BJ (cell line): ENCODE results near the gene SPTB. TPM values are rescaled to one million over a fixed set of nuclear protein-coding genes. Genes with fewer than 3 reads are reported as not detected.

Experiments
- CTCF ChIA-PET: fragments of 350-600 bp; formaldehyde crosslinking; extraction: SDS; loops from one replicate; lab custom pipeline; 2021; ENCODE audit warnings: antibody characterized with exemption, inconsistent platforms; lab: Yijun Ruan, JAX
- POLR2A ChIA-PET: fragments of 300-600 bp; sonication (Branson Sonifier 250); formaldehyde crosslinking; extraction: SDS; loops from one replicate; lab custom pipeline; 2021; ENCODE audit warnings: antibody characterized with exemption; lab: Charles Lee
- DNase-seq: peaks from one replicate; pipeline ENCODE4 v3.0.0-alpha.2; 2011; ENCODE audit warnings: low read depth
- H3K27me3 ChIP-seq: 2 replicates; pipeline ENCODE4 v1.6.0; 2011; ENCODE audit warnings: low read length; ENCODE audit not compliant: control insufficient read depth, insufficient read depth
- H3K36me3 ChIP-seq: 2 replicates; pipeline ENCODE4 v1.5.1; 2011; ENCODE audit warnings: low read length; ENCODE audit not compliant: control insufficient read depth, insufficient read depth
- H3K4me3 ChIP-seq: 2 replicates; pipeline ENCODE4 v1.5.1; 2011; ENCODE audit warnings: low read depth, mild to moderate bottlenecking, control low read depth, low read length
- polyA plus RNA-seq: library from polyadenylated mRNA; depleted of rRNA; stranded (reverse); fragments of >200 nt; gene quantifications from 2 replicates; pipeline ENCODE4 v1.2.3, GENCODE V29; 2011
- TF ChIP-seq, protein P1 (sequence below): IDR thresholded peaks from 2 replicates; pipeline ENCODE4 v1.5.1; 2011; ENCODE audit warnings: low read depth, mild to moderate bottlenecking, control low read depth, inconsistent platforms, low read length, moderate library complexity; ENCODE audit not compliant: insufficient read depth

SPTB gene
- polyA plus RNA-seq, 1 experiment: 0.02 TPM

GRCh38 chr14:64821651-64822050, 58.1 kb downstream of the SPTB start:
- ChIA-PET POLR2A (no interaction called here), CTCF (interaction anchor here (6.4 kb wide), 1 partner anchor 68 kb away, joined by 131 read pairs; no protein-coding TSS in a partner anchor)
- TF ChIP-seq, protein P1, sequence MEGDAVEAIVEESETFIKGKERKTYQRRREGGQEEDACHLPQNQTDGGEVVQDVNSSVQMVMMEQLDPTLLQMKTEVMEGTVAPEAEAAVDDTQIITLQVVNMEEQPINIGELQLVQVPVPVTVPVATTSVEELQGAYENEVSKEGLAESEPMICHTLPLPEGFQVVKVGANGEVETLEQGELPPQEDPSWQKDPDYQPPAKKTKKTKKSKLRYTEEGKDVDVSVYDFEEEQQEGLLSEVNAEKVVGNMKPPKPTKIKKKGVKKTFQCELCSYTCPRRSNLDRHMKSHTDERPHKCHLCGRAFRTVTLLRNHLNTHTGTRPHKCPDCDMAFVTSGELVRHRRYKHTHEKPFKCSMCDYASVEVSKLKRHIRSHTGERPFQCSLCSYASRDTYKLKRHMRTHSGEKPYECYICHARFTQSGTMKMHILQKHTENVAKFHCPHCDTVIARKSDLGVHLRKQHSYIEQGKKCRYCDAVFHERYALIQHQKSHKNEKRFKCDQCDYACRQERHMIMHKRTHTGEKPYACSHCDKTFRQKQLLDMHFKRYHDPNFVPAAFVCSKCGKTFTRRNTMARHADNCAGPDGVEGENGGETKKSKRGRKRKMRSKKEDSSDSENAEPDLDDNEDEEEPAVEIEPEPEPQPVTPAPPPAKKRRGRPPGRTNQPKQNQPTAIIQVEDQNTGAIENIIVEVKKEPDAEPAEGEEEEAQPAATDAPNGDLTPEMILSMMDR: no peak
- H3K27me3 ChIP-seq: peaks cover 1% of the 10 kb centered on the region; the same call in 1 of the 2 replicates
- H3K36me3 ChIP-seq: no peaks in the 10 kb centered on the region
- no peak overlapping the region for H3K4me3 ChIP-seq
- DNase-seq: no peak

- Histone ChIP-seq H3K36me3 (no peaks in the 10 kb centered on the region), H3K27me3 (peaks cover 1% of the 10 kb centered on the region; the same call in 1 of the 2 replicates), H3K4me3 (no peak overlapping the region)
- POLR2A ChIA-PET: no interaction called here
- no peak for DNase-seq
- CTCF ChIA-PET: interaction anchor here (1.0 to 1.7 kb wide), 3 partner anchors 38 to 119 kb away, joined by 3 to 9 read pairs (median 3); no protein-coding TSS in a partner anchor
- TF ChIP-seq, protein P1: no peak
Observed at GRCh38 chr14:64818151-64818550, 61.6 kb downstream of the SPTB start.

DNA sequence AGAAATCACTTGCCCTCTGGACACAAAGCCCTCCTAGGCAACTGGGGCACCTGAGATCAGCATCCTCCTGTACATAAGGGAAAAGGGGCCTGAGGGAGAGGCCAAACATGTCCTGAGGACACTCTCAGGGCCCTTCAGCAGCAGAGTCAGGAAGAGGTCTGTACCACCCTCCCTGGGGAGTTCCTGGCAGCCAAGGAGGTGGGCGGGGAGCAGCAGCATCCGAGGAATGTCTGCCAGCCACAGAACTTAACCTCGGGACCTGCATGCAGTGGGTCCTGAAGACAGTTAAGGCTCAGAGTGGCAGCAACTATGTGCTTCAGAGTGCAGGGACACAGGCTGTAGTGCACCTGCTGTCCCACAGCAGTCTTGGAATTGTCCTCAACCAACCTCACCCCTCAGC, 62.1 kb downstream of the SPTB start:
- no peak for DNase-seq
- CTCF ChIA-PET: interaction anchor here (1.0 to 1.7 kb wide), 4 partner anchors 10 to 119 kb away, joined by 3 to 9 read pairs (median 6); no protein-coding TSS in a partner anchor
- TF ChIP-seq, protein P1: no peak
- Histone ChIP-seq H3K27me3 (peaks cover 1% of the 10 kb centered on the region; the same call in 1 of the 2 replicates), H3K4me3 (no peak overlapping the region), H3K36me3 (no peaks in the 10 kb centered on the region)
- POLR2A ChIA-PET: no interaction called here

DNA sequence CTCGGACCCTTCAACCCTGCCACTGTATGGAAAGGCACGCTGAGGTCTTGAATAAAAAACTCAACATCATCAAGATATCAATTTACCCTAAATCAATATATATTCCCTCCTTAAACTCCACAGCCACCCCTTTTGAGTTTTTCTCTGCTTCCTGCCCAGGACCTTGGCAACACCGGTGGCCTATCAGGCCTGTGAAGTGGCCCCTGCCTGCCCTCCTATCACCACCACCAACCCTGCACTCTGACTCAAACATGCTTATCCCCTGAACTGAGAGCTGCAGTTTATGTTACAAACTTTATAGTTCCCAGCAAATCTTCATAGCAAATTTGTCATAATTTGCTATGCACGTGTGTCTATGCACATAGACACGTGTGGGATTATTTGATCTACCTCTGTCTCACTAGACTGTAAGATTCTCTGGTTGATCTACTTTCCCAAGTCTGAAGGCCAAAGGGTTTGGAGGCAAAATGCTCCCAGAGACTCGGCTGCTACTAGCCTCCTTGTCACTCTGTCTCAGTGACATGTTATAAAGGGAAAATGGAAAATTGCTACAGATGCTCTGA, 63.4 kb downstream of the SPTB start:
- H3K36me3 ChIP-seq: no peaks in the 10 kb centered on the region
- POLR2A ChIA-PET: no interaction called here
- TF ChIP-seq, protein P1: no peak
- no peak overlapping the region for H3K4me3 ChIP-seq
- H3K27me3 ChIP-seq: peaks cover 1% of the 10 kb centered on the region; the same call in 1 of the 2 replicates
- CTCF ChIA-PET: interaction anchor here (0.9 to 1.7 kb wide), 5 partner anchors 9 to 76 kb away, joined by 4 to 9 read pairs (median 5); no protein-coding TSS in a partner anchor
- DNase-seq: no peak

- TF ChIP-seq, protein P1: no peak
- POLR2A ChIA-PET: no interaction called here
- Histone ChIP-seq H3K27me3 (peaks cover 1% of the 10 kb centered on the region; the same call in 1 of the 2 replicates), H3K36me3 (no peaks in the 10 kb centered on the region), H3K4me3 (no peak overlapping the region)
- CTCF ChIA-PET: interaction anchor here (0.9 to 3.3 kb wide), 4 partner anchors 8 to 77 kb away, joined by 4 to 21 read pairs (median 4); no protein-coding TSS in a partner anchor
- no peak for DNase-seq
Observed at GRCh38 chr14:64815257-64815656, 64.5 kb downstream of the SPTB start.
